Mononuclear cell (primary cell): ENCODE measurements around the gene TRAPPC10. TPM values are rescaled to one million over a fixed set of nuclear protein-coding genes. Genes with fewer than 3 reads are reported as not detected.

ENCODE experiments used
- H3K27me3 ChIP-seq: 2 replicates; pipeline ENCODE4 v1.6.0; 2011; ENCODE audit warnings: low read length, control low read depth; ENCODE audit not compliant: insufficient read depth
- H3K4me1 ChIP-seq: 2 replicates; pipeline ENCODE4 v1.5.1; 2011; ENCODE audit warnings: mild to moderate bottlenecking, low read length, control low read depth; ENCODE audit not compliant: insufficient read depth
- H3K4me3 ChIP-seq: 2 replicates; pipeline ENCODE4 v1.5.1; 2011; ENCODE audit warnings: mild to moderate bottlenecking, low read length, moderate library complexity
- H3K9me3 ChIP-seq: 2 replicates; pipeline ENCODE4 v1.5.1; 2011; ENCODE audit warnings: low read depth, mild to moderate bottlenecking, control low read depth, low read length
- total RNA-seq: library from RNA; depleted of rRNA; stranded (reverse); fragments of >200 nt; gene quantifications from one replicate; pipeline ENCODE4 v1.2.3, GENCODE V29; 2012

TRAPPC10 gene
- total RNA-seq, 1 donor = 75.4 TPM

- Histone ChIP-seq H3K4me1 (no peaks in the 10 kb centered on the region), H3K4me3 (no peak overlapping the region), H3K27me3 (no peaks in the 10 kb centered on the region), H3K9me3 (no peaks in the 10 kb centered on the region)
Measured at GRCh38 chr21:44072111-44072510, 60.0 kb downstream of the TRAPPC10 start.

GRCh38 chr21:44074315-44074958 is 62.3 kb downstream of the TRAPPC10 start:
- Histone ChIP-seq H3K4me1 (no peaks in the 10 kb centered on the region), H3K27me3 (no peaks in the 10 kb centered on the region), H3K9me3 (no peaks in the 10 kb centered on the region), H3K4me3 (no peak overlapping the region)

DNA sequence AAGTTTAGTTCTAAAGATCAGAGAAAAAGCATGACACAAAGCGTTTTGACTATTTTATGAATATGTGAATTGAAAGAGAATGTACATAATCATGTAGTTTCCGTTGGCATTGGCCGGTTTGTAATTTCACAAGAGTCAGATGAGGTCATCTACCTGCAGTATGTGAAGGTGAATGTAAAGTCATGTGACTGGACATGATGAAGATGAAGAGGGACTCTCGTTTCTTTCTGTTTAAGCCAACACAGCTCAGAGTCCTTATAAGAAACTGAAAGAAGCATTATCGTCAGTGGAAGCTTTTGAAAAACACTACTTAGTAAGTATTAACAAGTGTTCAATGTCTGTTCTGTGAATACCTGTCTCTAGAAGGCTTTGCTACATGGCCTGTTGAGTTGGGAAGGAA is 64.2 kb downstream of the TRAPPC10 start:
- H3K4me3 ChIP-seq = no peak overlapping the region
- no peaks in the 10 kb centered on the region for H3K9me3 ChIP-seq
- no peaks in the 10 kb centered on the region for H3K27me3 ChIP-seq
- peaks cover 5% of the 10 kb centered on the region for H3K4me1 ChIP-seq

GRCh38 chr21:44078411-44078981 is 66.4 kb downstream of the TRAPPC10 start:
- no peak overlapping the region for H3K4me3 ChIP-seq
- H3K9me3 ChIP-seq = no peaks in the 10 kb centered on the region
- H3K4me1 ChIP-seq = peaks cover 25% of the 10 kb centered on the region

DNA sequence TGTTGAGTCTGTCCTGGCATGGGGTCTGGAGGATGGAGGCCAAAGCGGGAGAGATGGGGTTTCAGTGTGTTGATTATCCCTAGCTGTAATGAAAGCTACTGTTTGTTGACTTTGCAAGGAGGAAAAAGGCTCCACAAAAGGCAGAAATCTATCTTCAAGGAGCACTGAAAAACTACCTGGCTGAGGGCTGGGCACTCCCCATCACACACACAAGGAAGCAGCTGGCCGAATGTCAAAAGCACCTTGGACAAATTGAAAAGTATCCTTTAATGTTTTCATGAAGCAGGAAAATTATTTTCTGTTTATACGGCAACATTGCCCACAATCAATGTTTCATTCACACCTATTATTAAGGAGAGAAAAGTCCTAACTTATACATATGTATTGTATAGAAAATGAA is 67.3 kb downstream of the TRAPPC10 start:
- Histone ChIP-seq H3K4me3 (no peak overlapping the region), H3K27me3 (no peaks in the 10 kb centered on the region), H3K4me1 (peaks cover 33% of the 10 kb centered on the region), H3K9me3 (no peaks in the 10 kb centered on the region)

More at GRCh38 chr21:44078411-44078981, 66.4 kb downstream of the TRAPPC10 start:
- no peaks in the 10 kb centered on the region for H3K27me3 ChIP-seq

- Histone ChIP-seq H3K9me3 (no peaks in the 10 kb centered on the region), H3K4me1 (peaks cover 37% of the 10 kb centered on the region), H3K27me3 (no peaks in the 10 kb centered on the region), H3K4me3 (no peak overlapping the region)
Measured at GRCh38 chr21:44079846-44080245, 67.7 kb downstream of the TRAPPC10 start.

- H3K27me3 ChIP-seq = no peaks in the 10 kb centered on the region
- H3K4me1 ChIP-seq = peaks cover 67% of the 10 kb centered on the region
- no peaks in the 10 kb centered on the region for H3K9me3 ChIP-seq
- no peak overlapping the region for H3K4me3 ChIP-seq
Measured at GRCh38 chr21:44082648-44083440, 70.7 kb downstream of the TRAPPC10 start.

DNA sequence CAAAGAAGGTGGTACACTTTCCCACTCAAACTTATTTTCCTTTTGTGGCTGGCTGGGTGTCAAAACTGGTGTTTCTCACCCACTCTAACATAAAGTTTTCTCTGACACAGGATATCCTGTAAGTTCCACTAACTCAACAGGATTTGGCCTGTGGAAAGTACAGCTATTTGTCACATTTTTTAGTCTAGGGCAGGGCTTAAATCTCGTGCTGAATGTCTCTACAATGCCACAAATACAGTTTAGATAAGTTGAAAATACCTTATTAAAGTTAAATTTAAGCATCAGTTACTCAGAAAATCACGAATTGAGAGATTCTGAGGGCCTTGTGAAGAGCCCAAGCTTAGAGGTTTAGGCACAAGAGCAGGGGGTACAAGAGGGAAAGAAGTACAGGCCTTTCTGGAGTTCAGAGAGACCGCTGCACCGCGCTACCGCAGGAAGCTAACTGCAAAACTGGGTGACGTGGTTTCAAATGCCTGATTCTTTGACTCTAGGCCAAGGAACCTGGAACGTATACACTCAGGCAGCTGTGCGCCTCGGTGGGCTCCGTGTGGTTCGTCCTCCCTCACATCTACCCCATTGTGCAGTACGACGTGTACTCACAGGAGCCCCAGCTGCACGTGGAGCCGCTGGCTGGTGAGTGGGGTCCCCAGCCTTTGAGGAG is 71.7 kb downstream of the TRAPPC10 start:
- Histone ChIP-seq H3K4me3 (no peak overlapping the region), H3K27me3 (no peaks in the 10 kb centered on the region), H3K4me1 (peaks cover 77% of the 10 kb centered on the region), H3K9me3 (no peaks in the 10 kb centered on the region)

DNA sequence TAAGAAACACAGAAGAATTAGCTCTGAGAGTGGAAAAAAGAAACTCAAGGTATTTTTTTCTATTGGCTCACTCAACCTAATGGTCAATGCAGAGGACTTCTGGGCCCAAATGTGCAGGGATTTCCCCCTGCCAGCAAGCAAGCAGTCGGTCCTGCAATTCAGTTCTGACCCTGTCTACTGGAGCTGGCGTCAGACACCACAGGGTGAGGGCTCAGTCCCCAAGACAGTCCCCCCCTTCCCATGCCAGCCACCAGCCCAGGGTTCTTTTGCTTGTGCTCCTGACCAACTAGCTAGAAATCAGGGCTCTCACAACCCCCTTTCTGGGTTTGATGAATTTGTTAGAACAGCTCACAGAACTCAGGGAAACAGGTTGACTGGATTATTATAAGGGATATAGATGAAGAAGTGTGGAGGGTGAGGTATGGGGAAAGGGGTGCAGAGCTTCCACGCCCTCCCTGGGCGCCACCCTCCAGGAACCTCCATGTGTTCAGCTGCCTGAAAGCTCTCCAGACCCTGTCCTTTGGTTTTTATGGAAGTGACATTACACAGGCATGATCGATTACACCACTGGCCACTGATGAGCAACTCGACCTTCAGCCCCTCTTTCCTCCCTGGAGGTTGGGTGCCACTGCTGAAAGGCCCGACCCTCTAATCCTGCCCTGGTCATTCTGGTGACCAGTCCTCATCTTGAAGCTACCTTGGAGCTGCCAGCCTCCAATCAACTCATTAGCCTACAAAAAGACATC is 72.6 kb downstream of the TRAPPC10 start:
- H3K4me1 ChIP-seq = peaks cover 86% of the 10 kb centered on the region
- H3K27me3 ChIP-seq = no peaks in the 10 kb centered on the region
- no peak overlapping the region for H3K4me3 ChIP-seq
- H3K9me3 ChIP-seq = no peaks in the 10 kb centered on the region

GRCh38 chr21:44085491-44086321 is 73.6 kb downstream of the TRAPPC10 start:
- H3K4me3 ChIP-seq = no peak overlapping the region
- no peaks in the 10 kb centered on the region for H3K27me3 ChIP-seq
- no peaks in the 10 kb centered on the region for H3K9me3 ChIP-seq
- H3K4me1 ChIP-seq = peaks cover 96% of the 10 kb centered on the region

- Histone ChIP-seq H3K4me1 (peaks cover 88% of the 10 kb centered on the region), H3K27me3 (no peaks in the 10 kb centered on the region), H3K9me3 (no peaks in the 10 kb centered on the region), H3K4me3 (no peak overlapping the region)
Measured at GRCh38 chr21:44086636-44087425, 74.7 kb downstream of the TRAPPC10 start.

- Histone ChIP-seq H3K9me3 (no peaks in the 10 kb centered on the region), H3K4me1 (peaks cover 79% of the 10 kb centered on the region), H3K4me3 (no peak overlapping the region), H3K27me3 (no peaks in the 10 kb centered on the region)
Measured at GRCh38 chr21:44087426-44088400, 75.6 kb downstream of the TRAPPC10 start.
